Dermis blood vessel endothelial cell (primary cell): Measurements from ENCODE around the gene TRAK2. TPM values are rescaled to one million over a fixed set of nuclear protein-coding genes. Genes with fewer than 3 reads are reported as not detected.
A peak's percentile ranks its signal among the peaks of the same experiment; 100 is the strongest.
"Not testable (repeated sequence)": the region's sequence is repeated elsewhere in the genome, so short reads cannot be mapped to it uniquely, and the experiment has no call there.

Source experiments
- DNase-seq: peaks from one replicate; pipeline ENCODE4 v3.0.0; 2010
- total RNA-seq: library from RNA; depleted of rRNA; stranded (reverse); fragments of >200 nt; gene quantifications from 2 replicates; pipeline ENCODE4 v1.2.3, GENCODE V29; 2014

The TRAK2 gene
- total RNA-seq, 1 donor from 2014 or later = 40.7 TPM

DNA sequence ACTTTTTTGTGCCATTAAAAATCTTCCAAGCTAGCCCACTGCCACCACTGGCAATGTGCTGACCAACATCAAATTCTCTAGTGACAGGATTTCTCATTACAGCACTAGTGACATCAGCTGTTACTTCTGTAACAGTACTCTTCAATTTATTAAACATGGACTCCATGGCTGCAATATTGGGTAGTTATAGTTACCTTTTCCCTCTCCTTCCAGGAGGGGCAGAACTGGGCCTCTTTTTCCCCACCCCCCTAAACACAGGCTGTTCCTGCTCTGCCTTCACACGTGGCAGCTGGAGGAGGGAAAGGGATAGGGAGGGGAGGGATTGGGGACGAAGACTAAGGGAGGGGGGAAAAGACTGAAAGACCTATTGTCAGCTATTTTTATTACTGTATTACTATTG is 38.1 kb downstream of the TRAK2 start:
- DNase-seq = no peak

DNA sequence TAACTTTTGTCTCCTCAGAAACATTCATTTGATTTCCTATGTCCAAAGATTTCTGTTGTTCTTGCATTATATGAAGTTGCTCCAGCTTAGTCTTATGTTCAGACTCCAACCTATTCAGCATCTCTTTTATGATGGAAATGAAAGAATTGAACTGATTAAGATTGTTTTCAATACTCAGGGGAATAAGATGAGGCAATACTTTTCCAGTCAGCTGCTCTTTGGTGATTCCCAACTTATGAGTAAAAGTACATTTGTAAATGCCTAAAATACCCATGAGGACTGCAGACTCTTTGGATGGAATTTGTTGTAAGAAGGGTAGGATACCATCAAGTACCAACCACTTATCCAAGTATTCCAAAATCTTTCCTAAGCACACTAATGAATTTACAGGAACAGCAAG is 39.8 kb downstream of the TRAK2 start:
- no peak for DNase-seq

DNA sequence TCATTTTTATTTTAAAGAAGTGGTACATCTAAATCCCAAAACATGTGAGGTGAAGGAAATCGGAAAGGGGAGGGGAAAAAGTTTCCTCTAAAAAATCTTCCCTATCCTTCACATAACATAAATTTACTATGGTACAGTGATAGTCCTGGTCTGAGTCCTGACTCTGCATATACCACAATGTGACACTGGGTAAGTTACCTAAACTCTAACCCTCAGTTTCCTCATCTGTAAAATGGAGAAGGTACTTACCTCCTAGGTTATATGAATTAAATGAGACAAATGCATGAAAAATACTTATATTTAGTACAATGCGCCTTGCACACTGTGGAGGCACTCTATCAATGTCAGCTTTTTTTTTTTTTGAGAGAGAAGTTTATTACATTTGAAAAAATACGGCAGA is 42.3 kb downstream of the TRAK2 start:
- no peak for DNase-seq

DNA sequence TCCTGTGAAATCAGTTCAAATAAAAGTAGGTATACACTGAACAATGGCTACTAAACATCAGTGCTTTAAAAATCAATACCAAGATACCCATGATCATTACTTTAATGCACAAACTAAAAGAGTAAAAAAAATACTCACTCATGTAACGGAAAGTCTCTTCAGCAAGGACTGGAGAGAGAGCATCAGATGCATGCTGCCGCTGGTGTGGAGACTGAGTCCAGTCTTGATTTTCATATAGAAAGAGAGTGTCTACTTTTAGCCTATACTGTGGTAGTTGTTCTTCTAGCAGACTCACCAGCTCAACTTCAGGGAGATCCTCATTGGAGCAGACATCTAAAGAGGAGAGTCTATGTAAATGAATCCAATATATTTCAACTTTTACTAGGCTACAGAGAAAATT is 44.0 kb downstream of the TRAK2 start:
- no peak for DNase-seq

DNA sequence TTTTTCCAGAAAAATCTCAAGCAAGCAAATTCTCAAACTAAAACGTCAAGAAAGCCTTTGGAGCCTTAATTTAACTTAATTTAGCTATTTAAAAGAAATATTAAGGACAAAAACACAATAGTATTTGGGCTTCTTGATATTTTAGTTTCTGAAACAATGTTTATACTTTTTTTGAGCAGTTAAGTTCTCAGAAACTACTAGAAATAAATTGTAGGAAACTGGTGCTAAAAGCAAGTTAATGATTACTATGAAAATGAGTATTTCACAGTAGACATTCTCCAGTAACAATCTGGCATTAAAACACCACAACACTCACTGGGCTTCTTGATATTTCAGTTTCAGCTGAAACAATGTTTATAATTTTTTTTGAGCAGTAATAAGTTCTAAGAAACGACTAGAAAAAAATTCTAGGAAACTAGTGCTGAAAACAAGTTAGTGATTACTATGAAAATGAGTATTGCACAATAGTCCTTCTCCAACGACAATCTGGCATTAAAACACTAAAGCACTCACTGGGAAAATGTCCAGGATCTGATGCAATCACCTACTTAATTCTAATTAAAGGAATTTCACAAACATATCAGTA is 45.1 kb downstream of the TRAK2 start:
- DNase-seq = peak; percentile 51

DNA sequence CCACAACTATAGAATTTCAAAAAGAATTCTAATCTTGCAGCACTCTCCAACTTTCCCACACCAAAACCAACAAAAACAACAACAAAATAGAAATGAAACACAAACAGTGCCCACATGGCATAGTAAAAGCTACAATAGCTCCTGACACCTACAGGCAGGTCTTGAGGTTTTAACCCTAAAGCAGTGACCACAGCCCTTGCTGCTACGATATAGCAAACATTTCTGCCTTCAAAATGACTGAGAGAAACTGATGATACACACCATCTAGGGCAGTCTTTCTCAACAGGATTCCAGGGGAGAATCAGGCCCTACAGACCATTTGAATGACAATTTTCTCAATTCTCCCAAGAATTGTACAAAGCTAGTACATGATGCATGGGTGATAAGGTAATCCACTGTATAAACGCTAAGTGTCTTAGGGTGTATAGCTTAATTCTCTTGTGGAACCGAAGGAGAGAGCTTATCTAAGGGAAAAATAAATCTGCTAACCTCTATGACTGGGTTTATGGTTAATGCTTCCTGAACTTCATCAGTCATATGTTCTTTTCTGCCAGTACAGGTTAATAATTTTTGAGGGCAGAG is 46.5 kb downstream of the TRAK2 start:
- DNase-seq = no peak

DNA sequence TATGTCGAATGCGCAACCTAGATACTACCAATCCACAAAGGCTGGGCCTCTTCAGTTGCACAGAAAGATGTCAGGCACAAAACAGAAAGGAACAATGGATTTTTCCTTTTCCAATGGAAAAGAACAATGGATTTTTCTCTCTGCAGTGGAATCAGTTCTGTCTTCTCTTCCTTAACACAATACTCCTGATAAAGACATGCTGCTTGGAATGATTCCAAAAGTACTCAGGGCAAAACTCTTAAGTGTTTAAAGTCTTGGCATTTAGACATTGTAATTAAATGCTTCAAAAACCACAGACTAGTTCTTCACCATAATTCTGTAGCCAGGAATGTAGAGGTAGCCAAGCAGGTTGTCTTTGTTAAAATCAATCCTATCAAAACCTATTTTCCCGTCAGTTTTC is 47.4 kb downstream of the TRAK2 start:
- peak; percentile 67 for DNase-seq

DNA sequence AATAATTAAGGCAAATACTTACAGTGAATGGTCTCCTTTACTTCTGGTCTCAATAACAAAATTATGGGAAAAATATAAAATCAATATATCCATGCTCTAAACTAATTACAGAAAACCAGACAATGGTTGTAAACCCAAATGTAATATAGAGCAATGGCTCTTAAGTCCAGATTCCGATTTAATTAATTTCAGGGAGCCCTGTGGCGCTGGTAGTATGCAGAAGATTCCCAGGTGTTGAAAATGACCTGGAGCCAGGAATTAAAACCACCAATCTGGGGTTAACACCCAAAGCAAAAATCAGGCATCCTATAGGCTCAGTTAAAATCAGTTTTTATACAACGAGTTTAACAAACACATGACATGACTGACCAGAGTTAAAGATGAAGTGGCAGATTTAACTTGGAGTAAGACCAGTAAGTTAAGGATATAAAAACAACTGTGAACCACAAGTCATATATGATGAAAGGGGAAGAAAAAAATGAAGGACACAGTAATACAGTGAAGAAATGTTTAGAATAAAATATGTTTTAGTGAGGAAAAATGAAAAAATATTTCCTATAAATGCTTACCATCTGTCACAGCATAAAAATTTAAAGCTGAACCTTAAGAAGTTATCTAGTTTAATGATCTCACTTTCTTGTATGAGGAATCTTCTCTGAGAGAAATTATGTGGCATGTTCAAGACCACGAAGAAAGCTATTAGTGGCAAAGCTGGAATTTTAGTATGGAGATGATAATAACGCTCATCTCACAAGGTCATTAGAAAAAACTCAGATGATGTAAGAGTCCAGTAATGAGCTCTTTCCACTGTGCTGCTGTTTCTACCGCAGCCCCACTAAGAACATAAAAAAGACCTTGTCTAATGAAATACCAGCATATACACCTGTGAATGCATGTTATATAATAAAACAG is 48.4 kb downstream of the TRAK2 start:
- no peak for DNase-seq

DNA sequence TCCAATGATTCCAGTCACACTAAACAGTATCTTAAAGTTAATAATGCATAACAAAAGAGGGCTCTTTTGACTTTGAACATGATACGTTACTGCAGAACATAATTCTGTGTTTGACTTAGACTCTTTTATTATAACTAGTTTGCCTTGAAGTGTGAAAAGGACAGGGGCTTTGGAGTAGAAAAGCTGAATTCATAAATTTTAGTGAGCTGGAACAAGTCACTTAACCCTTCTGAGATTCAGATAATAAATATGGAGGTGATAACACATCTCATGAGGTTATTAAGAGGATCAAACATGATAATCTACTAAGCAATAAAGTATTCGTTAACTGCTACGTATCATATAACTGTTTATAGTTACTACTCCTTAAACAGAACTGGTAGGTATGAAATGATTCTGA is 49.4 kb downstream of the TRAK2 start:
- DNase-seq = no peak

DNA sequence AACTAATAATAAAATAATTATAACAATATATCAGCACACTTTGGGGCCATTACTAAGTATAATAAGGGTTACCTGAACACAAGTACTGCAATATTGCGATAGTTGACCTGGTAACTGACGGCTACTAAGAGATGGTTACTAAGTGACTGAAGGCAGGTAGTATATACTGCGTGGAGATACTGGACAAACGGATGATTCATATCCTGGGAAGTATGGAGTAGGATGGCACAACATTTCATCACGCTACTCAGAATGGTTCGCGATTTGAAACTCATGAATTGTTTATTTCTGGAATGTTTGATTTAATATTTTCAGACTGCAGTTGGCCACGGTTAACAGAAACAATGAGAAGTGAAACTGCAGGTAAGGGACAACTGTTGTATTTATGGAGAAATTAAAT is 54.7 kb downstream of the TRAK2 start:
- DNase-seq = no peak

DNA sequence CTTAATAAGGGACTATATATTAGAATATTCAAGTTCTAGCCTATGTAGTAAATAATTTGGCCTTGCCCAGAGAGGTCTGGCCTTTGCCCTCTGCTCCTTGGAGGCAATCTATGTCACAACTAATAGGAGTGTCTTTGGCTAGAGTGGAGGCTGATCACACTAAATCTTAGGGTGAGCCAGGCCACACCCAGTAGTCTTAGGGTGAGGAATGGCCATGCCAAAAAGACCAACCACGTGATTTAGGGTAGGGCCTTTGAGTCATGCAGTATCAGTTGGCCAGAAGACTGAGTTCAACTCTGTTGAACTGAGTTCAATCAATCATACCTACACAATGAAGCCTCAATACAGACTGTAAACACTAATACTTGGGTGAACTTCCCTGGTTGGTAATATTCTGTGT is 68.1 kb downstream of the TRAK2 start:
- no peak for DNase-seq

DNA sequence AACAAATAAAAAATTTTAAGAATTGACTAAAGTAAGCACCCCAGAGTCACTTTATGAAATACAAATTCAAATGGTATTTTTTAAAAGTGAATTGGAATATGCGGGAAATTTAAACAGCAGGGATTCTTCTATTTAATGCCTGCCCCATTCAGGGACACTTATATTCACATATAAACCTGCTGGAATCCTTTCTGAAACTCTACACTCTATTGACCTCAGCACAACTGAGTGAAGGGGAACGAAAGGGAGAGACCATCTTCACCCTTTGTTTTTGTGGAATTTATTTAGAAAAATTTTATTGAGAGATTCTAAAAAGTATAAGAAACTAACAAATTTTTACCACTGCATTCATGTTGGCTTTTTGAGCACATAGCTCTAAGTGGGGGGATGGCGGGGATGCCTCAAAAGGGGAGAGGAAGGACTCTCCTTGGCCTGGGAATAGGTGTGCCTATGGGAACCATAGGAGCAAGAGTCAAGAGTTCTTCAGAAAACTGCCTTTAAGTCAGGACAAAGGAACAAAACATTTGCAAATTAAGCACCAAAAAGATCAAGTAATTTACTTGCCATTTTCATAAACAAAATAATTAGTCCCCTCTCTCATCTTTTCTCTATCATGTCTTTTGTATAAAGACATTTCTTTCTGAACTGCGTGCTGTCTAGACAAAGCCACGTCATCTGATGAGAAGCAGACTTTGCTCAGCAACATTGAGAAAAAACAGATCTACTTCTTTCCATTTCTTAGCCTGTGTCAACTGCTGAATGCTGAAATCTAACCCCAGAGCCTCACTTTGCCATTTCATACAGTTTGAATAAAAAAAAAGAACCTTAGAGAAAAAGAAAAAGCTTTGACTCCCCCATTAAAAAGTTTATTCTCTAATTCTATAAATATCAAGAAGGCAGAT is 72.5 kb downstream of the TRAK2 start:
- DNase-seq = no peak

DNA sequence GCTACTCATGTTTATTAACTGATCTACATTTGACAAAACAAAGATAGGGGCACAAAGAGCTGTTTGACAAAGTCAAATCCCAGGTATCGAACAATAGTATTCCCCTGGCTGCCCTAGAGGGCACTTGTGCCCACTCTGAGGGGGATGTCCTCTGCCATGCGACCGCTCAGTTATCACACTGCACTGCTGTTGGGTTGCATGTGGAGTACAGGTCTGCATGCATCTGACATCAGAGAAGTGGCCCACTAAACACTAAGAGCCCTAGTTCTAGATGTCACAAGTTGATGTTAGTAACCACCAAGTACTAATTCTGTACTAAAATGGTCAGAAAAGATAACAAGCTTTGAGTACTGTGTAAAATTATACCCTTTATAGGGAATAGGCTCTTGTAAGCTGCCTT is 74.0 kb downstream of the TRAK2 start:
- DNase-seq = no peak

DNA sequence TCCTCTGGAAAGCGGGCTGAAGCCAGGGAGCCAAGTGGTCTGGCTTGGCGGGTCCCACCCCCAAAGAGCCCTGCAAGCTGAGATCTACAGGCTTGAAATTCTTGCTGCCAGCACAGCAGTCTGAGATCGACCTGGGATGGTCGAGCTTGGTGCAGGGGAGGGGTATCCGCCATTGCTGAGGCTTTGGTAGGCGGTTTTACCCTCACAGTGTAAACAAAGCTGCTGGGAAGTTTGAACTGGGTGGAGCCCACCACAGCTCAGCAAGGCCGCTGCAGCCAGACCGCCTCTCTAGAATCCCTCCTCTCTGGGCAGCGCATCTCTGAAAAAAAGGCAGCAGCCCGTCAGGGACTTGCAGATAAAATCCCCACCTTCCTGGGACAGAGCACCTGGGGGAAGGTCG is 81.5 kb downstream of the TRAK2 start:
- no peak for DNase-seq

DNA sequence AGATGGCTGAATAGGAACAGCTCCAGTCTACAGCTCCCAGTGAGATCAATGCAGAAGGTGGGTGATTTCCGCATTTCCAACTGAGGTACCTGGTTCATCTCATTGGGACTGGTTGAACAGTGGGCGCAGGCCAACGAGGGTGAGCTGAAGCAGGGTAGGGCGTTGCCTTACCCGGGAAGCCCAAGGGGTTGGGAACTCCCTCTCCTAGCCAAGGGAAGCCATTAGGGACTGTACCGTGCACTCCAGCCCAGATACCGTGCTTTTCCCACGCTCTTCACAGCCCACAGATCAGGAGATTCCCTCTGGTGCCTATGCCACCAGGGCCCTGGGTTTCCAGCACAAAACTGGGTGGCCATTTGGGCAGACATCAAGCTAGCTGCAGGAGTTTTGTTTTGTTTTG is 81.9 kb downstream of the TRAK2 start:
- DNase-seq = not testable (repeated sequence)

DNA sequence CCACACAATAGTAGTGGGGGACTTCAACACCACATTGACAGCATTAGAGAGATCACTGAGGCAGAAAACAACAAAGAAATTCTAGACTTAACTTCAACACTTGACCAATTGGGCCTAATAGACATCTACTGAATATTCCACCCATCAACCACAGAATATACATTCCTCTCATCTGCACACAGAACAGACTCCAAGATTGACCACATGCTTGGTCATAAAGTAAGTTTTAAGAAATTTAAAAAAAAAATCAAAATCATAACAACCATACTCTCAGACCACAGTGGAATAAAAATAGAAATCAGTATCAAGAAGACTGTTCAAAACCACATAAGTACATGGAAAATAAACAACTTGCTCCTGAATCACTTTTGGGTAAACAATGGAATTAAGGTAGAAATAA is 85.1 kb downstream of the TRAK2 start:
- DNase-seq = no peak

DNA sequence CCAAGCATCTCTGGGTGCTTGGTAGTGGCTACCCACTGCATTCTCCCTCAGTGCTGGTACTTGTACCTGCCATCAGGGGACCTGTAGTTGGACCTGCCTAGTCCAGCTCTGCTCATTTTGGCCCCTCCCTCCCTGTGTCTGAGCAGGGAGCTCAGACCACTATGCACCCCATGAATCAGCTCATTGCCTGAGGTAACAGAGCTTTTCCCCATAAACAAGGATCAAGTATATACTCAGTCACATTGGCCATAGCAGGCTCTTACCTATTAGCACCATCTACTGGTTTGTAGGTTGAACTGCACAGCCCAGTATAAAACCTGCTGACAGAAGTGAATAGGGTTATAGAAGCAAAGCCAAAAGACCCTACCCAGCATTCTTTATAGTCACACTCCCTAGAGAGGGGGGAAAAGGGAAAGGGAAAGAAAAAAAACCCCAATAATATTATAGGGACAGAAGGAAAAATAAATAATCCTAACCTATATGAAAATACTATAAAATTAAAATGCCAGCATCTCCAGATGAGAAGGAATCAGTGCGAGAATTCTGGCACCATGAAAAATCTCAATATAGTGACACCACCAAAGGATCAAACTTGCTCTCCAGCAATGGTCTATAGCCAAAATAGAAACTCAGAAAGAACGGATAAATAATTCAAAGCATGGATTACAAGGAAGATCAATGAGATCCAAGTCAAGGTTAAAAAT is 87.2 kb downstream of the TRAK2 start:
- DNase-seq = peak; percentile 78

DNA sequence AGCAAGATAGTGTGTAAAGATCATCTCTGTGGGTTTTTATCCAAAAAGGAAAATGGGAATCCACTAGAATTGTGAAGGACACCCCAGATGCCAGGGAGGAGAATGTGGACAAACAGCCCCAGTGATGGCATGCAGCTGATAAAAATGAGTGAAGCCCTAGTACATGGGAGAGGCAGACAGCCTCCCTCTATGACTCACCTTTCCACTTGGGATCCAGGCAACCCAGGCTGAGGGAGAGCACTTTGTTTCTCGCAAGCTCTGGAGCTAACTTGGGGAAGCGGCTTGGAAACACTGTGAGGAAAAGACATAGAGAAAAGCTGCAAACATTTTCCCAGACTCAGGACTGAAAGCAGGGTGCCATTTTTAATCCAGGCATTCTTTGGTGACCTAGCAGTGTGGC is 88.9 kb downstream of the TRAK2 start:
- no peak for DNase-seq

DNA sequence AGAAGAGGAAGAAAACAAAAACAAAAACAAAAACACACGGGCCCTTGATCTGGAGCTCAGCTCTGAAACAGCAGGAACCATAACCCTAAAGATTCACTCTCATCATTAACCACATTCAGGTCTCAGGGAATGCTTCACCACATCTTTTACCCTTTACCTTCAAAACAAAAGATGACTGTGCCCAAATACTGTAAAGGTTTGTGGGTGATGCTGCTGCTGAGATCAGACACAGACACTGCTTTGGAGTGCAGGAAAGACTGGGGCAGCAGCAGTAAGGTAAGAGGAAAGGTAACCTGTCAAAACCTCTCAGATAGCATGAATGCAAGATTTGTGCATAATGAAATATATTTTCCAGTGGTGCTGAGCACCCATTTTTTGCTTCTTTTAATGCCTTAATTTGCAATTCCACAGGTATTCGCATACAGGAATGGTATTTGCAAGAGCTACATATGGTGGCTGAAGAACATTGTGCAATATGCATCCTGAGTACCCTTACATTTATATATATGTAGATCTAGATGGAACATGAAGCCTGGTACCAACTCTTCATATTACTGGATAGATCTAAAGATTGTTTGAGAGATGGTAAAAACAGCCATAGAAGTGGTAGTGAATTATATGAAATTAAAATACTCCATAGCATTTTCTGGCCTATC is 90.1 kb downstream of the TRAK2 start:
- no peak for DNase-seq

DNA sequence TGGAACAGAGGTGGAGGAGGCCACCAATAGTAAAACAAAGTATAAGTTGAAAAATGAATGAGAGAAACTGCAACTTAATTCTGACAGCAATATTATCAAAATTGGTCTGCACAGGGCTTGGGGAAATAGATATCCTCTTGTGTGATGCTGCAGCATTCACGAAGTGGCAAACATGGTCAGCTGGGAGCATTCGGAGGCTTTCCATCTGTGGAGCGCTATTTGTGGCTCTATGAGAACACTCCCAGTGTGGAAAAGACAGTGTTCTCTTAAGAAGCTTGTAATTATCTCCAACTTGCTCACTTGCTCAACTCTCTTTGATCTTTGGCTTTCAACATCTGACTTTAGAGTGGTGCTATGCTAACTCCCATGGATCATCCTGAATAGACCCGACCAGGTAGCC is 91.0 kb downstream of the TRAK2 start:
- DNase-seq = no peak

DNA sequence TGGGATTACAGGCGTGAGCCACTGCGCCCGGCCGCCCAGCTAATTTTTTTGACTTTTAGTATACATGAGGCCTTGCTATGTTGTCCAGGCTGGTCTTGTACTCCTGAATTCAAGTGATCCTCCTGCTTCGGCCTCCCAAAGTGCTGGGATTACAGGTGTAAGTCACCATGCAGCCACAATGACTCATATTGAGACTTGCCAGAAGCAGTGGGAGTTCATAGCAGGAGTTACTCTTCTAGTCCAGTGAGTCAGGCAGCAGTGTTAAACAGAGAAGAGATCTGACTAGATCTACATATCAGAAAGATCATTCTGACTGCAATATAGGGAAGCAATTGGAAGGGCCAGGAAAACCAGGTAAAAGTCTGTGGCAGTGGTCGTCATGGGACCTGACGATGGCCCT is 92.6 kb downstream of the TRAK2 start:
- DNase-seq = peak; percentile 25

DNA sequence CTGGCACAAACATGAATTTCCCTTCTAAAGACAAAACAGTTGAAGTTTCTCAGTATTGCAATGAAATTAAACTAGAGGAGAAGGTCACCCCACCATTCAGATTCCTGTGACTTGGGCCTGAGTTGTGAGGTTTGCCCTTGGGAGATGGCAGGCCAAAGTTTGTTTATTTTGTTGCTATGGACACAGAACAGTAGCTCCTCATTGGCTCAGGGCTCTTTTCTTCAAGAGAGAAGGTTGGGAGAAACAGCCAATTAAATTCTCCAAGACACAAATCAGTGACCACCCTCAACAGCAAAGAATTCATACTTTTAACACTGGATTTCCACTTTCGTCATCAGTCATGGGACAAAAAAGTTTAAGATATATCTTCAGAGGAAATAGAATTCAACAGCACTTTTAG is 94.0 kb downstream of the TRAK2 start, which contains the start of gene FLACC1:
Gene FLACC1, minus strand, starts transcription at position 125 of the 400 bp plus-strand sequence. CDS start 5,941 bp downstream, outside the sequence.
- DNase-seq = peak; percentile 40
